Caco-2 (cell line): Measurements from ENCODE around the gene ATP13A5. TPM values are rescaled to one million over a fixed set of nuclear protein-coding genes. Genes with fewer than 3 reads are reported as not detected.

Experiments used
- BruUV-seq: library from RNA; stranded (reverse); fragments of 400-500 nt; replicated peaks from 2 replicates; lab custom pipeline; 2021; lab: Mats Ljungman, UMichigan
- CTCF ChIA-PET: fragments of 300-600 bp; sonication (Branson Sonifier 250); formaldehyde crosslinking; loops from one replicate; lab custom pipeline; 2022; ENCODE audit warnings: antibody characterized with exemption; lab: Charles Lee
- POLR2A ChIA-PET: fragments of 300-600 bp; sonication (Branson Sonifier 250); formaldehyde crosslinking; loops from one replicate; lab custom pipeline; 2022; ENCODE audit warnings: antibody characterized with exemption; lab: Charles Lee
- DNase-seq, 2 experiments: peaks; one replicate each; pipeline versions ENCODE4 v3.0.0 to v3.0.0-alpha.2; 2020 to 2022
- H3K27me3 ChIP-seq: replicated peaks from 2 replicates; pipeline ENCODE4 v1.6.0; 2011; ENCODE audit warnings: low read length; ENCODE audit not compliant: control insufficient read depth, insufficient read depth
- H3K36me3 ChIP-seq: 2 replicates; pipeline ENCODE4 v1.5.1; 2011; ENCODE audit warnings: low read length; ENCODE audit not compliant: control insufficient read depth, insufficient read depth
- H3K4me1 ChIP-seq: fragments of 250-450 bp; sonication (Bioruptor Pico); 2 replicates; pipeline ENCODE4 v1.5.1; 2020; ENCODE audit warnings: mild to moderate bottlenecking
- H3K4me3 ChIP-seq: 2 replicates; pipeline ENCODE4 v1.5.1; 2011; ENCODE audit warnings: low read depth, mild to moderate bottlenecking, control low read depth, low read length
- H3K9me3 ChIP-seq: fragments of 250-450 bp; sonication (Bioruptor Pico); 2 replicates; pipeline ENCODE4 v1.5.1; 2020; ENCODE audit warnings: mild to moderate bottlenecking, moderate library complexity
- H3K27ac Mint-ChIP-seq: one replicate; pipeline ENCODE4 v1.8.0; 2022; ENCODE audit warnings: mixed read lengths; ENCODE audit not compliant: unreplicated experiment
- H3K27me3 Mint-ChIP-seq: one replicate; pipeline ENCODE4 v1.8.0; 2022; ENCODE audit warnings: mixed read lengths; ENCODE audit not compliant: insufficient read depth, unreplicated experiment
- H3K36me3 Mint-ChIP-seq: one replicate; pipeline ENCODE4 v1.8.0; 2022; ENCODE audit warnings: mild to moderate bottlenecking, mixed read lengths; ENCODE audit not compliant: insufficient read depth, unreplicated experiment
- H3K4me1 Mint-ChIP-seq: one replicate; pipeline ENCODE4 v1.8.0; 2022; ENCODE audit warnings: low read depth, mixed read lengths; ENCODE audit not compliant: unreplicated experiment
- H3K4me3 Mint-ChIP-seq: one replicate; pipeline ENCODE4 v1.8.0; 2022; ENCODE audit warnings: mild to moderate bottlenecking, moderate library complexity, mixed read lengths; ENCODE audit not compliant: unreplicated experiment
- H3K9me3 Mint-ChIP-seq: one replicate; pipeline ENCODE4 v1.8.0; 2022; ENCODE audit warnings: mixed read lengths; ENCODE audit not compliant: unreplicated experiment
- CTCF ChIP-seq, 2 experiments: fragments of 200-600 bp in 1 of 2; IDR thresholded peaks; 1 replicate in 1 of 2; 2 replicates in 1 of 2; pipeline versions ENCODE4 v1.5.1 to v1.8.0; 2011 to 2022; ENCODE audit warnings: antibody characterized with exemption in 1 of 2, control low read depth in 1 of 2, inconsistent platforms in 1 of 2, low read depth in 1 of 2, low read length in 1 of 2, mild to moderate bottlenecking in 1 of 2, moderate library complexity in 1 of 2; ENCODE audit not compliant: insufficient read depth in 1 of 2, severe bottlenecking in 1 of 2, unreplicated experiment in 1 of 2
- intact Hi-C: fragments of 100-400 bp; cut with micrococcal nuclease; formaldehyde crosslinking; loops from one replicate; pipeline ENCODE4 v1.10.0; 2022; ENCODE audit not compliant: unreplicated experiment
- total RNA-seq: library from RNA; stranded (reverse); gene quantifications from 2 replicates; pipeline ENCODE4 v1.2.3, GENCODE V29; 2022

ATP13A5 gene
- total RNA-seq, 1 experiment from 2014 or later: not detected

DNA sequence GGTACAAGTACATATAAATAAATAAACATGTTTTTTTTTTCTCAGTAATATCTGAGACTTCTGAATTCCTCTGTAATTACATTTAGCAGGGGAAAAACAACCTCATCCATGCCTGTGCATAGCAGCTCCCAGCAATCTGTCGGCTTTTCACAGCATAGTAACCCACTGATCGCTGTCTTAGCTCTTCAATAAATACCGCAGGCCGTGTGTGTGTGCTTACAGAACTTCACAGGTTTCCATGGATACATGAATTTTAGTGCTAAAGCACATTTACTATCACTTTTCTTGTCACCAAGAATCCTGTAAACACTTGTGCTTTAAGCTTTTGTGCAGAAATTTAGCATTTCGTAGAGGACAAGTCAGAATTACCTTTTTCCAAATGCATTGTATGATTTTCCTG lies 141.5 kb downstream of the ATP13A5 start:
- H3K27me3 Mint-ChIP-seq: peaks cover 6% of the 10 kb centered on the region
- no peak for TF ChIP-seq CTCF (IDR thresholded peaks at IDR 0.05; ENCODE audit: insufficient read depth in 1 of 2, low read depth in 1 of 2, low read length in 1 of 2, severe bottlenecking in 1 of 2, unreplicated experiment in 1 of 2)
- Histone ChIP-seq H3K4me1 (no peaks in the 10 kb centered on the region), H3K27me3 (no peaks in the 10 kb centered on the region), H3K9me3 (no peaks in the 10 kb centered on the region), H3K4me3 (no peak overlapping the region), H3K36me3 (no peaks in the 10 kb centered on the region)
- no peak for DNase-seq
- no peak overlapping the region for H3K27ac Mint-ChIP-seq
- intact Hi-C loops: no loop called here
- no peak overlapping the region for H3K4me3 Mint-ChIP-seq
- no peaks in the 10 kb centered on the region for H3K9me3 Mint-ChIP-seq
- CTCF ChIA-PET: interaction anchor here (0.6 kb wide), 1 partner anchor 424 kb away, joined by 3 read pairs; no protein-coding TSS in a partner anchor
- POLR2A ChIA-PET: no interaction called here
- BruUV-seq: no TSS peak
- H3K36me3 Mint-ChIP-seq: no peaks in the 10 kb centered on the region
- no peaks in the 10 kb centered on the region for H3K4me1 Mint-ChIP-seq

DNA sequence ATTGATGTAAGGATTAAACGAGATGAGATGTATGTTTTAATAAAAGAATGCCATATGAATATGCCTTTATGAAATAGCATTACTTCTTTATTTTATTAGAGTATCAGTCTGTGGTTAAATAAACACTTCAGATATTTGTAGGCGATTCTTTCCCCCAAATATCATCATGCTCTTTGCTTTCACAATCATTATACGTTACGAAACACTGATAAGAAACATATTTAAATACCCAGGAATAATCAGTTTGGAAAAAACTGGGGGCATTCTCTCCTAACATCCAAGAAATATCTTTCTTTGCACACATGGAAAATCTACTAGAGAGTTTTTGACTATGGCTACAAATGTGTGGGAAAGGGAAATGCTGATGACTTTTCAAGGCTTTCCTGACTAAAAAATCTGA lies 142.0 kb downstream of the ATP13A5 start:
- BruUV-seq: no TSS peak
- Histone ChIP-seq H3K4me1 (no peaks in the 10 kb centered on the region), H3K9me3 (no peaks in the 10 kb centered on the region), H3K4me3 (no peak overlapping the region), H3K36me3 (no peaks in the 10 kb centered on the region), H3K27me3 (no peaks in the 10 kb centered on the region)
- Mint-ChIP-seq H3K9me3 (no peaks in the 10 kb centered on the region), H3K27ac (no peak overlapping the region), H3K36me3 (no peaks in the 10 kb centered on the region), H3K27me3 (peaks cover 5% of the 10 kb centered on the region), H3K4me3 (no peak overlapping the region), H3K4me1 (no peaks in the 10 kb centered on the region)
- intact Hi-C loops: no loop called here
- POLR2A ChIA-PET: no interaction called here
- no peak for DNase-seq
- no peak for TF ChIP-seq CTCF (IDR thresholded peaks at IDR 0.05; ENCODE audit: insufficient read depth in 1 of 2, low read depth in 1 of 2, low read length in 1 of 2, severe bottlenecking in 1 of 2, unreplicated experiment in 1 of 2)
- CTCF ChIA-PET: interaction anchor here (0.6 kb wide), 1 partner anchor 424 kb away, joined by 3 read pairs; no protein-coding TSS in a partner anchor

- Mint-ChIP-seq H3K27me3 (peaks cover 12% of the 10 kb centered on the region), H3K4me3 (no peak overlapping the region), H3K9me3 (no peaks in the 10 kb centered on the region), H3K4me1 (no peaks in the 10 kb centered on the region), H3K36me3 (no peaks in the 10 kb centered on the region), H3K27ac (no peak overlapping the region)
- TF ChIP-seq CTCF (IDR thresholded peaks at IDR 0.05; ENCODE audit: insufficient read depth in 1 of 2, low read depth in 1 of 2, low read length in 1 of 2, severe bottlenecking in 1 of 2, unreplicated experiment in 1 of 2): no peak
- Histone ChIP-seq H3K9me3 (no peaks in the 10 kb centered on the region), H3K36me3 (no peaks in the 10 kb centered on the region), H3K4me1 (no peaks in the 10 kb centered on the region), H3K27me3 (no peaks in the 10 kb centered on the region; the same call in 1 of the 2 replicates), H3K4me3 (no peak overlapping the region)
- ChIA-PET POLR2A (no interaction called here), CTCF (no interaction called here)
- no TSS peak for BruUV-seq
- no peak for DNase-seq
- intact Hi-C loops: no loop called here
Observed at GRCh38 chr3:193231201-193231600, 147.4 kb downstream of the ATP13A5 start.
